Bronchial epithelial cell (primary cell): Measurements from ENCODE around the gene TRPM4. TPM values are rescaled to one million over a fixed set of nuclear protein-coding genes. Genes with fewer than 3 reads are reported as not detected.
"Not testable (repeated sequence)": the region's sequence is repeated elsewhere in the genome, so short reads cannot be mapped to it uniquely, and the experiment has no call there.

Experiments used
- DNase-seq: peaks from one replicate; pipeline ENCODE4 v3.0.0-alpha.2; 2010; ENCODE audit warnings: low read depth
- FAIRE-seq: peaks from 2 replicates; lab custom pipeline; 2011; peaks lifted over from hg19 to GRCh38; lab: Jason Lieb, UNC
- H3K27me3 ChIP-seq: 2 replicates; pipeline ENCODE4 v1.5.1; 2011; ENCODE audit warnings: low read length; ENCODE audit not compliant: control insufficient read depth, insufficient read depth
- H3K36me3 ChIP-seq: 2 replicates; pipeline ENCODE4 v1.5.1; 2011; ENCODE audit warnings: low read length; ENCODE audit not compliant: control insufficient read depth, insufficient read depth
- H3K4me3 ChIP-seq: 2 replicates; pipeline ENCODE4 v1.5.1; 2011; ENCODE audit warnings: mild to moderate bottlenecking, low read depth, low read length, control low read depth
- CTCF ChIP-seq: IDR thresholded peaks from 2 replicates; pipeline ENCODE4 v1.5.1; 2011; ENCODE audit warnings: mild to moderate bottlenecking, moderate library complexity, low read length, control low read depth, inconsistent platforms; ENCODE audit not compliant: insufficient read depth, severe bottlenecking
- total RNA-seq: library from RNA; depleted of rRNA; stranded (reverse); fragments of >200 nt; gene quantifications from 2 replicates; pipeline ENCODE4 v1.2.1, GENCODE V29; 2014

The TRPM4 gene
- total RNA-seq, 1 donor from 2014 or later, result 11.1 TPM

DNA sequence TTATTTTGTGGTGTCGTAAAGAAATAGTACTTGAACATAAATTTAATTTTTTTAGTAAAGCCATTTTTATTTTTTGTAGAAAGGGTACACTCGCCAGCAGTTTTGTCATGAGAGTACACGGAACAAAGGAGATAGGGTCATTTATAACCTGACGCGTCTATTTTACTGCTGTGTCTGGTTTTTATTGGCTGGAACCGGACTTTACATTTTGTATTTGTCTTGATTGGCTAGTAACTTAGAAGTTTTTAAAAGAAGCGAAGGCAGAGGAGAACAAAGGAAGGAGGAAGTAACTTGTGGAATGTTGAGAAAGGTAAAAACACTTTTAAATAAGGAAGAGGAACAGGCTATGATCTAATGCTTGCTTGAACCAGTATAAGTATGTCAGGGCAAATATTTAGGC is 43.5 kb downstream of the TRPM4 start:
- H3K36me3 ChIP-seq, result peaks cover 18% of the 10 kb centered on the region

GRCh38 chr19:49205114-49205513 is 47.5 kb downstream of the TRPM4 start:
- Histone ChIP-seq H3K4me3 (no peak overlapping the region), H3K27me3 (no peaks in the 10 kb centered on the region), H3K36me3 (peaks cover 14% of the 10 kb centered on the region)
- TF ChIP-seq CTCF, result no peak
- DNase-seq (no peak), FAIRE-seq (no peak)

More for the DNA sequence above, 43.5 kb downstream of the TRPM4 start:
- no peak for FAIRE-seq
- DNase-seq, result no peak
- no peak for TF ChIP-seq CTCF
- Histone ChIP-seq H3K4me3 (no peak overlapping the region), H3K27me3 (no peaks in the 10 kb centered on the region)

- H3K4me3 ChIP-seq, DNase-seq, FAIRE-seq, H3K27me3 ChIP-seq: not testable (repeated sequence)
- H3K36me3 ChIP-seq, result peaks cover 15% of the 10 kb centered on the region
Measured at GRCh38 chr19:49209502-49209901, 51.9 kb downstream of the TRPM4 start.

- H3K36me3 ChIP-seq, result peaks cover 15% of the 10 kb centered on the region
- H3K4me3 ChIP-seq, result no peak overlapping the region
- no peaks in the 10 kb centered on the region for H3K27me3 ChIP-seq
- DNase-seq (no peak), FAIRE-seq (no peak)
- TF ChIP-seq CTCF, result no peak
Measured at GRCh38 chr19:49210108-49210900, 52.7 kb downstream of the TRPM4 start.

GRCh38 chr19:49210901-49211451 is 53.4 kb downstream of the TRPM4 start:
- DNase-seq, result no peak
- TF ChIP-seq CTCF, result no peak
- Histone ChIP-seq H3K4me3 (no peak overlapping the region), H3K27me3 (no peaks in the 10 kb centered on the region), H3K36me3 (peaks cover 15% of the 10 kb centered on the region)
- no peak for FAIRE-seq

- H3K4me3 ChIP-seq, result no peak overlapping the region
- H3K27me3 ChIP-seq, result no peaks in the 10 kb centered on the region
- FAIRE-seq (peak; percentile 72), DNase-seq (peak; percentile 42)
- TF ChIP-seq CTCF, result no peak
- peaks cover 14% of the 10 kb centered on the region for H3K36me3 ChIP-seq
Measured at GRCh38 chr19:49212016-49212701, 54.6 kb downstream of the TRPM4 start.
